GM12878 (cell line): ENCODE measurements around the gene TYW3.

Experiments
- BCL3 ChIP-seq: IDR thresholded peaks from 2 replicates; pipeline ENCODE4 v1.6.1; 2011; ENCODE audit warnings: borderline replicate concordance, low read depth, mild to moderate bottlenecking, moderate library complexity, low read length; ENCODE audit not compliant: insufficient read depth, poor library complexity, severe bottlenecking
- BHLHE40 ChIP-seq, 2 experiments: fragments of 450-650 bp in 1 of 2; IDR thresholded peaks; 2 replicates each; pipeline ENCODE4 v1.6.1; 2011 to 2017; ENCODE audit warnings: low read depth in 2 of 2, borderline replicate concordance in 1 of 2, improper control_type of control experiment in 1 of 2, low read length in 1 of 2, mild to moderate bottlenecking in 1 of 2
- CBFB ChIP-seq: IDR thresholded peaks from 2 replicates; pipeline ENCODE4 v1.6.1; 2016; ENCODE audit warnings: antibody characterized with exemption, low read depth
- CEBPB ChIP-seq, 2 experiments: fragments of 150-350 bp in 1 of 2; IDR thresholded peaks; 2 replicates each; pipeline ENCODE4 v1.6.1; 2012 to 2014; ENCODE audit warnings: low read depth in 2 of 2, low read length in 2 of 2, borderline replicate concordance in 1 of 2, inconsistent platforms in 1 of 2
- CTCF ChIP-seq, 3 experiments: IDR thresholded peaks in 2 of 3; conservative IDR thresholded peaks in 1 of 3; 2 replicates each; pipeline ENCODE4 v1.5.1; 2011; ENCODE audit warnings: low read depth in 3 of 3, low read length in 3 of 3, mild to moderate bottlenecking in 3 of 3, control low read depth in 2 of 3, moderate library complexity in 2 of 3, inconsistent platforms in 1 of 3, mixed read lengths in 1 of 3; ENCODE audit not compliant: control insufficient read depth in 2 of 3, insufficient read depth in 1 of 3; ENCODE audit errors: extremely low read depth in 1 of 3
- HDAC6 ChIP-seq: fragments of 200-600 bp; sonication (generic); IDR thresholded peaks from one replicate; pipeline ENCODE4 v1.8.0; 2017; ENCODE audit warnings: antibody characterized with exemption; ENCODE audit not compliant: unreplicated experiment
- NR2C2 ChIP-seq: IDR thresholded peaks from 2 replicates; pipeline ENCODE4 v1.6.1; 2011; ENCODE audit warnings: borderline replicate concordance, low read depth; ENCODE audit not compliant: control insufficient read depth, insufficient read length
- PBX3 ChIP-seq: IDR thresholded peaks from 2 replicates; pipeline ENCODE4 v1.6.1; 2011; ENCODE audit warnings: mild to moderate bottlenecking, low read depth, low read length, moderate library complexity; ENCODE audit not compliant: insufficient replicate concordance
- SRF ChIP-seq, 2 experiments: IDR thresholded peaks; 2 replicates each; pipeline ENCODE4 v1.6.1; 2011; ENCODE audit warnings: low read depth in 2 of 2, low read length in 2 of 2, mild to moderate bottlenecking in 1 of 2, moderate library complexity in 1 of 2
- TAF1 ChIP-seq: IDR thresholded peaks from 2 replicates; pipeline ENCODE4 v1.6.1; 2011; ENCODE audit warnings: mild to moderate bottlenecking, low read depth, low read length, borderline replicate concordance
- TCF12 ChIP-seq: IDR thresholded peaks from 2 replicates; pipeline ENCODE4 v1.6.1; 2011; ENCODE audit warnings: low read depth, mild to moderate bottlenecking, low read length
- USF2 ChIP-seq: IDR thresholded peaks from 2 replicates; pipeline ENCODE4 v1.6.1; 2011; ENCODE audit warnings: low read depth, low read length, improper control_type of control experiment, borderline replicate concordance
- YY1 ChIP-seq: IDR thresholded peaks from 2 replicates; pipeline ENCODE4 v1.6.1; 2011; ENCODE audit warnings: low read depth, mild to moderate bottlenecking, low read length

GRCh38 chr1:74693473-74693872 is 39.5 kb upstream of the TYW3 start:
- TF ChIP-seq YY1 = no peak
- no peak for TF ChIP-seq CBFB
- TF ChIP-seq TCF12 = no peak
- TF ChIP-seq CTCF (IDR thresholded peaks at IDR 0.05 in 2 of 3, conservative IDR thresholded peaks at IDR 0.05 in 1 of 3; ENCODE audit: control insufficient read depth in 2 of 3, extremely low read depth in 1 of 3, insufficient read depth in 1 of 3, low read depth in 3 of 3, low read length in 3 of 3) = no peak
- no peak for TF ChIP-seq CEBPB (IDR thresholded peaks at IDR 0.05; ENCODE audit: borderline replicate concordance in 1 of 2, low read depth in 2 of 2, low read length in 2 of 2)
- TF ChIP-seq BCL3 = no peak
- no peak for TF ChIP-seq USF2
- TF ChIP-seq SRF (IDR thresholded peaks at IDR 0.05; ENCODE audit: low read depth in 2 of 2, low read length in 2 of 2) = no peak
- TF ChIP-seq TAF1 = no peak
- no peak for TF ChIP-seq NR2C2
- TF ChIP-seq BHLHE40 (IDR thresholded peaks at IDR 0.05; ENCODE audit: borderline replicate concordance in 1 of 2, low read depth in 2 of 2, low read length in 1 of 2) = no peak
- no peak for TF ChIP-seq PBX3
- no peak for TF ChIP-seq HDAC6
